WI38 (cell line): ENCODE results near the gene SAC3D1.

ENCODE experiments used
- H3K4me3 ChIP-seq: 2 replicates; pipeline ENCODE4 v1.5.1; 2011; ENCODE audit warnings: low read depth, mild to moderate bottlenecking, control low read depth, low read length
- CTCF ChIP-seq: IDR thresholded peaks from 2 replicates; pipeline ENCODE4 v1.5.1; 2012; ENCODE audit warnings: low read depth, mild to moderate bottlenecking, control low read depth, low read length

SAC3D1 gene

GRCh38 chr11:65040847-65041622, at the start of gene SAC3D1:
TSS of gene SAC3D1 (plus strand) at chr11:65041210. CDS start at chr11:65041293, 83 bp downstream.
- peak within 1 kb of the TSS; percentile 74 for H3K4me3 ChIP-seq
- TF ChIP-seq CTCF, result no peak

- no peak for TF ChIP-seq CTCF
- no peak overlapping the region for H3K4me3 ChIP-seq
These were observed 46.7 kb upstream of the SAC3D1 start for GRCh38 chr11:64994318-64994717.

- peak overlapping the region; percentile 54 for H3K4me3 ChIP-seq
- no peak for TF ChIP-seq CTCF
These were observed 44.7 kb upstream of the SAC3D1 start for GRCh38 chr11:64996327-64996709.

- peak within 1 kb of the TSS; percentile 54 for H3K4me3 ChIP-seq
- TF ChIP-seq CTCF, result peak; percentile 48
These were observed 44.2 kb upstream of the SAC3D1 start, which contains the start of gene BATF2 for GRCh38 chr11:64996710-64997380. TSS of gene BATF2 (minus strand) at chr11:64996971. CDS start at chr11:64996914, 57 bp downstream.

- H3K4me3 ChIP-seq, result no peak overlapping the region
- TF ChIP-seq CTCF, result no peak
These were observed 42.9 kb upstream of the SAC3D1 start for GRCh38 chr11:64998141-64998540.

GRCh38 chr11:64998690-64999431, 42.1 kb upstream of the SAC3D1 start:
- TF ChIP-seq CTCF, result no peak
- H3K4me3 ChIP-seq, result no peak overlapping the region
